GM21619 (cell line): ENCODE data around the gene SERPINB10.
A peak's percentile ranks its signal among the peaks of the same experiment; 100 is the strongest.

Source experiments
- ATAC-seq: cut with Tn5 transposase; IDR thresholded peaks from one replicate; pipeline ENCODE4 v1.9.1; 2021; ENCODE audit not compliant: unreplicated experiment

SERPINB10 gene

GRCh38 chr18:63979409-63979920, 71.7 kb downstream of the SERPINB10 start:
- ATAC-seq = peak; percentile 78

- ATAC-seq = no peak
Observed at GRCh38 chr18:63980027-63980426, 72.3 kb downstream of the SERPINB10 start.

- ATAC-seq = no peak
Observed at GRCh38 chr18:63980896-63981460, 73.2 kb downstream of the SERPINB10 start.

- ATAC-seq = no peak
Observed at GRCh38 chr18:63981719-63982118, 74.0 kb downstream of the SERPINB10 start.

GRCh38 chr18:63982361-63982760, 74.6 kb downstream of the SERPINB10 start:
- no peak for ATAC-seq
